ENCODE data around the gene IL17B.

IL17B gene

DNA sequence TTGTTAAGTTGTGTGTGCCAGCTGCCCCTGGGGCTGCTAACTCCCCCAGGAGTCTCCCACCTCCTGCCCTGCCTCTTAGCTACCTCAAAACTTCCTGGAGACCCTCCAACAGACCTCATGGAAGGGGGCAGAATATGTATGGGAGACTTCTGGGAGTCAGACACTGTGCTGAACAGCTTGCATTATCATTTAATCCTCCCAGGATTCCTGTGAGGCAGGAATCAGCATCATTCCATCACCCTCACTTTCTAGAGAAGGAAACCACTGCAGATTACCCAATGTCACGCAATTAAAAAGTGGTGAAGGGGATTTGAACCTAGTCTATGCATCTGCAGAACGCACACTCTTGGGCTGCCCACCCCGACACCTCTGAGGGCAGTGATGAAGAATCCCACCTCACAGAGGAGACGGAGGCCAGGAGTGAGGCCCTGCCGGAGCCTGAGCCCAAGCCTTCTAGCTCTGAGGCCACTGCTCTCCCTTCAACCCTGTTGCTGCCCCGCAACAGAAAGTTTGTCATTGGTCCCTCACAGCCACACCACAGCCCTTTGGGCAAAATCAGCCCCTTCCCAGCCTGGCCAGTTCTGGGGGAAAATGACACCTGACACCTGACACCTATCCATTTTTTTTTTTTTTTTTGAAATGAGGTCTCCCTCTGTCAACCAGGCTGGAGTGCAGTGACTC lies 30.3 kb upstream of the IL17B start:
- no peak overlapping the region for H3K4me3 ChIP-seq (ENCODE audit: low read length)
- no peak for DNase-seq (ENCODE audit: low read depth)
- TF ChIP-seq, protein P1, sequence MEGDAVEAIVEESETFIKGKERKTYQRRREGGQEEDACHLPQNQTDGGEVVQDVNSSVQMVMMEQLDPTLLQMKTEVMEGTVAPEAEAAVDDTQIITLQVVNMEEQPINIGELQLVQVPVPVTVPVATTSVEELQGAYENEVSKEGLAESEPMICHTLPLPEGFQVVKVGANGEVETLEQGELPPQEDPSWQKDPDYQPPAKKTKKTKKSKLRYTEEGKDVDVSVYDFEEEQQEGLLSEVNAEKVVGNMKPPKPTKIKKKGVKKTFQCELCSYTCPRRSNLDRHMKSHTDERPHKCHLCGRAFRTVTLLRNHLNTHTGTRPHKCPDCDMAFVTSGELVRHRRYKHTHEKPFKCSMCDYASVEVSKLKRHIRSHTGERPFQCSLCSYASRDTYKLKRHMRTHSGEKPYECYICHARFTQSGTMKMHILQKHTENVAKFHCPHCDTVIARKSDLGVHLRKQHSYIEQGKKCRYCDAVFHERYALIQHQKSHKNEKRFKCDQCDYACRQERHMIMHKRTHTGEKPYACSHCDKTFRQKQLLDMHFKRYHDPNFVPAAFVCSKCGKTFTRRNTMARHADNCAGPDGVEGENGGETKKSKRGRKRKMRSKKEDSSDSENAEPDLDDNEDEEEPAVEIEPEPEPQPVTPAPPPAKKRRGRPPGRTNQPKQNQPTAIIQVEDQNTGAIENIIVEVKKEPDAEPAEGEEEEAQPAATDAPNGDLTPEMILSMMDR (conservative IDR thresholded peaks at IDR 0.05; ENCODE audit: low read depth, low read length) = no peak

DNA sequence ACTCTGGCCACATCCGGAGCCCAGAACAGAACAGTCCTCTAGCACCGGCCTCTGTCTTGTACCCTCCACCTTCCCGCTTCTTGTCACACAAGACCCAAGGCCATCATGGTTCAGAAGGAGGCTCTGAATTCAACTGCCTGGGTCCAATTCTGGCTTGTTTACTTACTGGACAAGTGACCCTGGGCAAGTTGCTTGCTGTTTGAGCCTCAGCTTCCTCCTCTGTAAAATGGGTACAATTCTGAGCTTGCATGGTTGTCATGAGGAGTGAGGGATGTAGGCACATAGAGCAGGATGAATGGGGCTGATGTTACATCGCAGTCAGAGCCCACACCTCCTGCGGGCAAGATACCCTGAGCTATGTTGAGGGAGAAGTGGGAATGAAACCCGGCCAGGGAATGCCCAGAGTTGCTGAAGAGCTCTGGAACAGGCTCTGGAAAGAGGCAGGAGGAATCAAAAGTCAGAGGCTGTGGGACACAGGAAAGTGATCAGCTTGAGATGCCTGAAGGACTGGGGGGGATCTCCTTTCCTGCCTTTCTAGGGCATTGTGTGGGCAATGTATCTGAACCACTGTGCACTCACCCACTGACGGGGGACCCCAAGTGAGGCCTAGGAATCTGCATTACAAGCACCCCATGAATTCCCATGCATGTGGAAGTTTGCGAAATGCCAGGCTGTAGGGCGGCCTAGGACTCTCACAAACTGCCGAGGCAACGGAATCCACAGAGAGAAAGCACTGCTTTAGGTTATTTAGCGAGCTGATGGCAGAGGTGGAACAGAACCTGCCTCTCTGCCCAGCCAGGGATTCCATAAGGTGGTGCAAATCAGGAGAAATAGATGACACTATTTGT lies 29.4 kb upstream of the IL17B start:
- no peak overlapping the region for H3K4me3 ChIP-seq (ENCODE audit: low read length)
- TF ChIP-seq, protein P1 (conservative IDR thresholded peaks at IDR 0.05; ENCODE audit: low read depth, low read length) = no peak
- no peak for DNase-seq (ENCODE audit: low read depth)

DNA sequence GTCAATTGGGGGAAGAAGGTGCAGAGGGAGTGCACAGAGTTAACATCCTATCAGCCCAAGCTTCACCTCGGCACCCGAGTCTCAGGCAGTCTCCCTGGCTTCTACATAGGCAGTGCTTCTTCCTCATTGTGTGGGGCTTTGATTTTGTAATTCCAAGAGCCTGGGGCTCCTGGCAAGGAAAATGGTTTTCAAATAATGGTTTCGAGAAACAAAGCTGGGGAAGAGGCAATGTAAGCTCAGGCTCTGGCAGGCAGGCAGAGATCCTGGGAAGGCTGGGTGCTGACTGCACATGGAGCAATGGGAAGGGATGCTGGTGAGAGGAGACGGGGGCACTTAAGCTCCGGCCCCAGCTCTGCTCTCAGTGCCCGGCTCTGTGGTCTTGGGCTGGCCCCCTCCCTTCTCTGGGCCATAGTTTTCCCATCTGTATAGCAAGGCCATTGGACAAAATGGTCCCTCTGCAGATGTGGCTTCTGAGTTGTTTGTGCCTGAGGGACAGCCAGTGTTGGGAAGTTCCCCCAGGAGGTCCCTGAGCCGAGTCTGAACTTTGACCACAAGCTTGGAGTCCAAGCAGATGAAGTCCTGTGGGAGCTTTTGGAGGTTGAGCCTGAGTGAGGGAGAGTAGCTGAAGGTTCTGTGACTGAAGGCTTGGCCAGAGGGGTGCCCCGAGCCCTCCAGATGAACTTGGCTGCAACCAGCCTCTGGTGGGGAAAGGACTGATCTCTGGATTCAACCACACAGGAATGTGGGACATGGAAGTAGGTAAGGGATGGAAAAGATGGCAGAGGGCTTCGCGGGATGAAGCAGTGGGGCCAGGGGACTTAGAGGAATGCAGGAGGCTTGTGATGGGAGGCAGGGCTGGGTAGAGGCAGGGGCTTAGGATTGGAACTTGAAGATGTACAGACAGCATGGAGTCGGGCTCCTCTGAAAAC lies 28.5 kb upstream of the IL17B start:
- TF ChIP-seq, protein P1 (conservative IDR thresholded peaks at IDR 0.05; ENCODE audit: low read depth, low read length) = no peak
- no peak for DNase-seq (ENCODE audit: low read depth)
- no peak overlapping the region for H3K4me3 ChIP-seq (ENCODE audit: low read length)

DNA sequence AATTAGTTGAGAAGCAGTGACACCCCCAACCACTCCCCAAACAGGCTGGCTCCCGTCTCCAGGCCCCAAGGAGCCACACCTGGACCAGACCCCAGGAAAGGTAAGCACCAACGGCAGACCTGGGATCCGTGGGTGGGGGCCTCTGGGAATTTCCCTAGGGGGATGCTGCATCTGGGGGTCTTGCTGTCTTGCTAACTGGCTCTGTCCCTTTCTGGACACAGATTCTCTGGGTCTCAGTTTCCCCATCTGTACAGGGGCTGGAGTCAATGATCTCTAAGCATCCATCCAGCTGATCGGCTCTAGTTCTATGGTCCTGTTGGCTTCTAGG lies 27.9 kb upstream of the IL17B start:
- TF ChIP-seq, protein P1 (conservative IDR thresholded peaks at IDR 0.05; ENCODE audit: low read depth, low read length) = no peak
- no peak for DNase-seq (ENCODE audit: low read depth)
- no peak overlapping the region for H3K4me3 ChIP-seq (ENCODE audit: low read length)

DNA sequence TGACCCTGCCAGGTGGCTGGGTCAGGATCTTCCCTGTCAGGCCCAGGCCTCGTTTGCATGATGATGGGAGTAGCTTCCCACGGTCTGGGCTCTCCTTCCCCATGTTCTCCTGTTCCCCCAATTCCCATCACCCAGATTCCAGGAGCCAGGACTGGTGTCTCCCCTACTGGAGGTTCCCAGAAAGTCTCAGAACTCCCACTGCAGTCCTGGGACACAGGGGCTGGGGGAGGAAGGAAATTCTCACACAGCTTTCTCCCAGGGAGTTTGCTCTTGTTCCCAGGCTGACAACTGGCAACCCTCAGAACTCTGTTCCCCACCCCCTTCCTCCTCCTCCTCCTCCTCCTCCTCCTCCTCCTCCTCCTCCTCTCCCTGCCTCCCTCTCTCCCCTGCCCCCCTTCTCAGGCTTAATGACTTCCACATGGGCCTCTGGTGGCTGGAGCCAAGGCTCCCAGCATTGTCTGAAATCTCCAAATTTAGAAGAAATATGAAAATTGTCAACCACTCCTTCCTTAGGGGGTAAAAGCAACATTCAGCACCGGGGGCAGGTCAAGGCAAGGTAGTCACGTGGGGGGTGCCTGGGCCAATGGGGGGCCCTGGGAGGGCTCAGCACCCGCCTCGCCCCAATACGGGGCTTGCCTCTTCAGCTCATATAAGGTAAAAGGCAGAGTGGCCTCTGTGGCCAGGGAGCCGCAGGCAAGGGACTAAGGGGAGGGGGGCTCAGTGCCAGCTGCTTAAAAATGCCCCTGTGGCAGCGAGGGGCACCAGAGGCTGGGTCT lies 27.3 kb upstream of the IL17B start:
- H3K4me3 ChIP-seq (ENCODE audit: low read length) = no peak overlapping the region
- DNase-seq (ENCODE audit: low read depth) = no peak
- TF ChIP-seq, protein P1 (conservative IDR thresholded peaks at IDR 0.05; ENCODE audit: low read depth, low read length) = no peak

DNA sequence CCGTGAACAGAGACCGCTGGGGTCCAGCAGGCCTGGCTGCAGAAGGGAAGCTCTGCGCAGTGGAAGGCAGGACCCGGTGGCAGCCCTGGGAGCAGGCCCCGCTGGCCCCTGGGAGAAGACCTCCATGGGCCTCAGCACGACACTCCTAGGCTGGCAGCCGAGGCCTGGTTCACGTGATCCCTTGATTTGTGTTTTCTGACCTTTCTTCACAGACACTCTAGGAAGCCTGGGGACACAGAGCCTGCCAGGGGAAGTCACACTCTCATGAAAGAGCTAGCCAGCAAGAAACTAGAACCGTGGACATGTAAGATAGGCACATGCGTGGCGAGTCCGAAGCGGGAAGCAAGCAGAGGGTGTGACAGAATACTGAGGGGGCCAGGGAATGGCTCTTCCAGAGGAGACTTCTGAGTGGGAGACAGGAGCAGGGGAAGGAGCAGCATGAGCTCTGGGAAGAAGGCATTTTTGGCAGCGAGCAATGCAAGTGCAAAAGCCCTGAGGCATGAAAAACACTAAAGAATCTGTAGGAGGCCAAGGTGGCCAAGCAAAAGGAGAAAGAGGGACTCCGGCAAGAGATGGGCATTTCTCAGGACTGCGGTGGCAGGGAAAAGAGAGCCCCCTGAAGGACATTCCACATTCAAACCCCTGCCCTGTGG lies 26.6 kb upstream of the IL17B start:
- no peak overlapping the region for H3K4me3 ChIP-seq (ENCODE audit: low read length)
- TF ChIP-seq, protein P1 (conservative IDR thresholded peaks at IDR 0.05; ENCODE audit: low read depth, low read length) = no peak
- no peak for DNase-seq (ENCODE audit: low read depth)

Data from retinal pigment epithelial cell (primary cell).